Embryonic facial prominence (tissue), 1 donor: ENCODE measurements around the gene CDC42EP2.
A peak's percentile ranks its signal among the peaks of the same experiment; 100 is the strongest.
"Not testable (repeated sequence)": the region's sequence is repeated elsewhere in the genome, so short reads cannot be mapped to it uniquely, and the experiment has no call there.

Experiments
- DNase-seq: peaks from one replicate; pipeline ENCODE4 v3.0.0-alpha.2; 2016; ENCODE audit errors: extremely low spot score

CDC42EP2 gene

GRCh38 chr11:65317025-65317786 is 2.5 kb downstream of the CDC42EP2 start:
- DNase-seq: no peak

GRCh38 chr11:65320386-65321075 is 5.9 kb downstream of the CDC42EP2 start:
- DNase-seq: no peak

GRCh38 chr11:65321076-65321475 is 6.4 kb downstream of the CDC42EP2 start:
- DNase-seq: no peak

GRCh38 chr11:65321828-65322485 is 7.3 kb downstream of the CDC42EP2 start:
- DNase-seq: no peak

GRCh38 chr11:65323813-65324212 is 9.1 kb downstream of the CDC42EP2 start:
- no peak for DNase-seq

GRCh38 chr11:65325435-65325834 is 10.8 kb downstream of the CDC42EP2 start:
- no peak for DNase-seq

GRCh38 chr11:65327021-65327420 is 12.4 kb downstream of the CDC42EP2 start:
- DNase-seq: no peak

DNA sequence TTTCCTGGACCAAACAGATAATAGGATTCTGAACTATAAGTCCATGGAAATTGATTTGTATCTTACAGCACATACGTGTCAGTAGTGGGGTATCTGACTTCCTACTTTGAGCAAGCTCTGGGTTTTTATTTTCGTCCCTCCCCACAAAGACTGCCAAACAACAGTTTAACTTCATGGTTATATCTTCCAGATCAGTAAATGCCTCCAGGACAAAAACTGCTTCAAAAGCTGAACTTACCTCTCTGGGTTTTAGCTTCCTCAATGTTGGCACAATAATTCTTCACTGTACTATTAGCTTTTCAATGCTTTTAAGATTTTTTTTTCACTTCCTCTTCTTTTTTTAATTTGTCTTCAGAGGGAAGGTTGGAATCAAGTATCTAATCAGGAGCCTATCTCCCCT is 14.8 kb downstream of the CDC42EP2 start:
- DNase-seq: no peak

GRCh38 chr11:65329944-65330403 is 15.3 kb downstream of the CDC42EP2 start:
- peak; percentile 74 for DNase-seq

- no peak for DNase-seq
Observed at GRCh38 chr11:65330544-65330943, 15.9 kb downstream of the CDC42EP2 start.

GRCh38 chr11:65332591-65332990 is 17.9 kb downstream of the CDC42EP2 start:
- not testable (repeated sequence) for DNase-seq

GRCh38 chr11:65334696-65335295 is 20.1 kb downstream of the CDC42EP2 start:
- no peak for DNase-seq

- DNase-seq: no peak
Observed at GRCh38 chr11:65338676-65339075, 24.0 kb downstream of the CDC42EP2 start.

- no peak for DNase-seq
Observed at GRCh38 chr11:65340226-65340625, 25.6 kb downstream of the CDC42EP2 start.

- no peak for DNase-seq
Observed at GRCh38 chr11:65341856-65342255, 27.2 kb downstream of the CDC42EP2 start.

DNA sequence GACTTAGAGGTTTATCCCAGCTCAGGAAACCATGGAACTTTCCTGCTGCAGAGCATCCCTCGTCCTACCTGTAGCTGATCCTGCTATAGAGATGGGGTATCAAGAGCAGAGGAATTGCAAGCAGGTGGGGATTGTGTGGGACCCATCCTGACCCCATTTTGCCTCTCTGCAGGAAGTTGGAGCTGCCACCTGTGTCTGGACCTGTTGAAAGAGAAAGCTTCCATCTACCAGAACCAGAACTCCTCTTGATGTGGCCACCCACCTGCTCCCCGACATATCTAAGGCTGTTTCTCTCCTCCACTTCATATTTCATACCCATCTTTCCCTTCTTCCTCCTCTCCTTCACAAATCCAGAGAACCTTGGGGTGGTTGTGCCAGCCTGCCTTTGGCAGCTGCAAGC is 36.8 kb downstream of the CDC42EP2 start:
- DNase-seq: no peak

DNA sequence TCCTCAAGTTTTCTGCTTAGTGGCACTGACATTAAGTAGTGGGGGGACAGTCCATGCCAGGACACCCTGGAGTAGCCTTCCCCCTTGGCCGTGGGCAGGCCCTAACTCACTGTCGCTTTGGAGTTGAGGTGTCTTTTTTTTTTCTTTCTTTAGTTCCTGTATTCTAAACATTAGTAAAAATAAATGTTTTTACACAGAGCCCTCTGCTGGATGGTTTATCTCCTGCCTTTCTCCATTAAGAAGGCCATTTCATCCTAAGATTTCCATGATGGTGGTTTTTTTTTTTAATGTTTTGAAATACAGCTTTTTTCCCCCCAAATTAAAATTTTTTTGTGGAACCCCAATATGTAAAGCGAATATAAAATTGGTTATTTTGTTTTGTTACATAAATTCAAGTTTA is 38.1 kb downstream of the CDC42EP2 start:
- DNase-seq: no peak

DNA sequence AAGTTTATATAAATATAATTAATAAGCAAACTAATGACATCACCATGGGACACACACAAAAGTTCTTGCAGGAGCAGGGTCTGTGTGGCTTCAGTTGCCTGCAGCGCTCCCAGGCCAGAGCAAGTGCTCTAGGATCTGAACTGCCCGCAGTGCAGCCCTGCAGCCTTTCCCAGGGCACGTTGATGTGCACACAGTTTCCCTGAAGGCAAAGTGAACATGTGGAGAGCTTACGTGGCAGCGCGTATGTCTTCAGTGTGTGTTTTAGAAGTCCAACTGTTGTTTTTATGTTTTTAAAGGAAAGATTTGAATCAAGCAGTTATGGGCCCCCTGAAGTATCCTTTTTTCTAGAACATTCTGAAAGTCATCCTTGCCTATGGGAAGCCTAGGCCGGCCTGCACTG is 38.7 kb downstream of the CDC42EP2 start:
- DNase-seq: no peak

DNA sequence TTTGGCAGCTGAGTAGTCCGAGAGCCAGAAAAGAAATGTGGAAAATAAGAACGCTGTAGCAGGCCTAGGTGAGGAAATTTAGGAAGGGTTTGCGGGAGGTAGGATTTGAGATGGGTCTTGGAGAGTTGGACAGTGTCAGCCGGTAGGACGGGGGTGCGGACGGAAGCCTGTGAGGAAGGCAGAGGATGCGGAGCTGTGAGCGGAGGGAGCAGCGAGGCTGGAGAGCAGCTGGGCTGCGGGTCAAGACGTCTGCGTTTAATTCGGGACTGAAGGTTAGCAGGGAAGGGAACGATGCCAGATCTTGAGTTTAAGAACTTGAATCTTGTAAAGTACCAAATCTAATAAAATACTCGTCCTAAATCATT is 39.2 kb downstream of the CDC42EP2 start:
- DNase-seq: no peak

DNA sequence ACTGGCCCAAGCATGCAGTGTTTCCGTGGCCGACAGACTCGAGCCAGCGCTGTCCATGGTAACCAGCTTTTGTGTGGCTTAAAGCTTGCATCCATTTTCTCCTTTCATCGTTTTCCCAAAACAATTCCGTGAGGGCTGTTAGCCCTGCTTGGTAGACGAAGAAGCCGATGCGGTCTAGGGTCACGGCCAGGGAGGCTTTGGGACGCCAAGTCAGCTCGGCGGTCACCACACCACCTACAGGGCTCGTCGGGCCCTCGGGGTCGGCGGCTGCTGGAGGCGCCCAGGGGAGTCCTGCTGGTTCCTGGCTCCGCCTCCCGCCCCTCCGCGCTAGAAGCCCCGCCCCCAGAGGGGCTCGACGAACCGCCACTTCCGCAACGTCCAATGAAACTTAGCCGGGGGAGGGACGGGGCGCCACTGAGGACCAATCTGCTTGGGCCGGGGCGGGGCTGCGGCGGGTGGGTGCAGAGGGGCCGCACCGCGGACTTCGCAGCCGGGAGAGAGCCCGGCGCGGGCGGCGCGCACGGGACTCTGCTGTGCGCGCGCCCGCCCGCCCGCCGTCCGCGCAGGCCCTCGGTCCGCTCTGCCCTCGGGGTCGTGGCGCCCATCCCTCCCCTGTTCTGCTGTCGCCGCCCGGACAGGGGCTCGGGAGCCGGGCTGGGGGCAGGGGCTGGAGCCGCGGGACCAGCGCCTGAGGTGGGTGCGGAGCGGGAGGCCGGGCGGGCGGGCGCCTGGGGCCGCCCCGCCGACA is 39.8 kb downstream of the CDC42EP2 start, which contains the start of gene TIGD3:
Gene TIGD3, plus strand, starts transcription at position 487 of the 748 bp plus-strand sequence. CDS start 1,058 bp downstream, outside the sequence.
- DNase-seq: peak; percentile 87

- no peak for DNase-seq
Observed at GRCh38 chr11:65355013-65355775, 40.5 kb downstream of the CDC42EP2 start.
